Right renal cortex interstitium (tissue), 3 donors: ENCODE data around the gene RNF126. TPM values are rescaled to one million over a fixed set of nuclear protein-coding genes. Genes with fewer than 3 reads are reported as not detected.
"Not testable (repeated sequence)": the region's sequence is repeated elsewhere in the genome, so short reads cannot be mapped to it uniquely, and the experiment has no call there.

ENCODE experiments used
- DNase-seq, 3 donors: peaks; one replicate each; pipeline ENCODE4 v3.0.0-alpha.2; 2013; ENCODE audit warnings: low read depth in 3 of 3, low spot score in 2 of 3
- polyA plus RNA-seq, 3 donors: library from polyadenylated mRNA; unstranded; fragments of 120-200 nt; gene quantifications; one replicate each; pipeline ENCODE4 v1.2.1, GENCODE V29; 2013; ENCODE audit not compliant: insufficient read length in 3 of 3

RNF126 gene
- polyA plus RNA-seq, 3 donors, result 18.8 to 22.9 (median 21.4) TPM

- DNase-seq, result no peak
Measured at GRCh38 chr19:632579-633067, 30.4 kb downstream of the RNF126 start.

GRCh38 chr19:629961-630714 is 32.9 kb downstream of the RNF126 start:
- no peak for DNase-seq

GRCh38 chr19:629515-629914 is 33.5 kb downstream of the RNF126 start:
- not testable (repeated sequence) for DNase-seq

GRCh38 chr19:628168-628567 is 34.8 kb downstream of the RNF126 start:
- DNase-seq, result no peak

GRCh38 chr19:626566-626965 is 36.4 kb downstream of the RNF126 start:
- DNase-seq, result not testable (repeated sequence)

- DNase-seq, result no peak
Measured at GRCh38 chr19:625257-625656, 37.8 kb downstream of the RNF126 start.

GRCh38 chr19:624433-625109 is 38.4 kb downstream of the RNF126 start:
- no peak for DNase-seq

- DNase-seq, result no peak
Measured at GRCh38 chr19:623974-624373, 39.0 kb downstream of the RNF126 start.

- no peak for DNase-seq
Measured at GRCh38 chr19:623175-623916, 39.7 kb downstream of the RNF126 start.

GRCh38 chr19:622666-623065 is 40.3 kb downstream of the RNF126 start:
- DNase-seq, result no peak

- no peak for DNase-seq
Measured at GRCh38 chr19:621819-622218, 41.2 kb downstream of the RNF126 start.

GRCh38 chr19:621191-621590 is 41.8 kb downstream of the RNF126 start:
- not testable (repeated sequence) for DNase-seq

GRCh38 chr19:620166-620862 is 42.7 kb downstream of the RNF126 start:
- DNase-seq, result no peak

GRCh38 chr19:619286-620002 is 43.6 kb downstream of the RNF126 start:
- DNase-seq, result no peak

- DNase-seq, result no peak
Measured at GRCh38 chr19:618674-619285, 44.2 kb downstream of the RNF126 start.

- no peak for DNase-seq
Measured at GRCh38 chr19:618247-618619, 44.8 kb downstream of the RNF126 start.

- no peak for DNase-seq
Measured at GRCh38 chr19:617551-618246, 45.3 kb downstream of the RNF126 start.

GRCh38 chr19:616747-617526 is 46.1 kb downstream of the RNF126 start:
- no peak for DNase-seq
